UCSD-AML1 (cell line): ENCODE measurements around the gene AKAP17A.

ENCODE experiments used
- DNase-seq: peaks from one replicate; lab custom pipeline; 2025; ENCODE audit not compliant: unreplicated experiment; lab: John Stamatoyannopoulos, UW

Gene AKAP17A

DNA sequence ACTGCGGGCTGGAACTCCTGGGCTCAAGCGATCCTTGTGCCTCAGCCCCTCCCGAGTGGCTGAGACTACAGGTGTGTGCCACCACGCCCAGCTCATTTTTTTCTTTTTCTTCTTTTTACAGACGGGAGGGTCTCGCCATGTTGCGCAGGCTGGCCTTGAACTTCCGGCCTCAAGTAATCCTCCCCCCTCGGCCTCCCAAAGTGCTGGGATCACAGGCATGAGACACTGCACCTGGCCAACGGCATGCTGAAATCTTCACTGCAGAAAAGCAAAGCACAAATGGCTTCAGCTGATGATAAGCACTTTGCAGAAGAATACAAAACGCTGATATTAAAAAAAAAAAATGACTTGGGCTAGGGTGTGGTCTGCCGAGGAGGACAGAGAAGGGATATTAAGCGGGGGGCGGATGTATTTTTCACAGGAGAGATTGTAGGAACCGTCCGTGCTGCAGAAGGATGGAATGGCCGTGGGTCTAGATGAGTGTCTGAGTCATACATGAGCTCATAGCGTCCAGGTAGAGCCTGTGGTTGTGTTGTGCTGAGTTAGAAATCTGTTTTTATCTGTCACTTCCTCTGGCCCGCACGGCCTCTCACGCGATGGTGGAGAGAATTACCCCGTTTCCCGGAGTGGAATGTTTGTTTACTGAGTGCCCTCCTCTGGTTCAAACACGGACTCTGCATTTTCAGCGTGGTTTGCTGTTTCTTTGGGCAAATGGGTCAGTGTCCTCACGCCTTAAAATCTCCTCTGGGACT lies 8.5 kb upstream of the AKAP17A start:
- DNase-seq, result peak; percentile 37

DNA sequence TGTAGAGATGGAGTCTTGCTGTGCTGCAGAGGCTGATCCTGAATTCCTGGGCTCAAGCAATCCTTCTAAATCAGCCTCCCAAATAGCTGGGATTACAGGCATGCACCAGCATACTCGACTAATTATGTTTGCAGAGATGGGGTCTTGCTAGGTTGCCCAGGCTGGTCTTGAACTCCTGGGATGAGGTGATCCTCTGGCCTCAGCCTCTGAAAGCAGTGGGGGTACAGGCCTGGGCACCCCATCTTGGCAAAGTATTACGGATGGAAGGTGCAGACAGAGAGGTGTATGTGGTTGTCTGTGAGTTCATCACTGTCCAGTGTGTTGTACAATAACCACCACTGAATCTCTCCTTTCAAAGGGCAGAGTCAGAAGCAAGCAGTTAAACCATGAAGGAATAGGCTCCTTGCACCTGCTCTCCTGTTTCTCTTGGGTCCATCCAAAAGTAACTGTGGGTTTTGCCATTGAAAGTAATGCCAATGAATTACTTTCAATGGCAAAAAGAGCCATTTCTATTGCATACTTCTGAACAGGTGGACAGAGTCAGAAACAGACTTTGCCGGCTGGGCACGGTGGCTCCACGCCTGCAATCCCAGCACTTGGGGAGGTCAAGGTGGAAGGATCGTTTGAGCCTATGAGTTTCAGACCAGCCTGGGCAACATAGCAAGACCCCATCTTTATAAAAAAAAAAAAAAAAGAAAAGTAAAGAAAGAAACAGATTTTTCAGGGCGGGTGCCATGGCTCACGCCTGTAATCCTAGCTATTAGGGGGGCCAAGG lies 7.0 kb upstream of the AKAP17A start:
- DNase-seq, result no peak

GRCh38 chrX:1587161-1587560 lies 4.2 kb upstream of the AKAP17A start:
- DNase-seq, result no peak

GRCh38 chrX:1589356-1590130 lies 1.9 kb upstream of the AKAP17A start:
- no peak for DNase-seq

DNA sequence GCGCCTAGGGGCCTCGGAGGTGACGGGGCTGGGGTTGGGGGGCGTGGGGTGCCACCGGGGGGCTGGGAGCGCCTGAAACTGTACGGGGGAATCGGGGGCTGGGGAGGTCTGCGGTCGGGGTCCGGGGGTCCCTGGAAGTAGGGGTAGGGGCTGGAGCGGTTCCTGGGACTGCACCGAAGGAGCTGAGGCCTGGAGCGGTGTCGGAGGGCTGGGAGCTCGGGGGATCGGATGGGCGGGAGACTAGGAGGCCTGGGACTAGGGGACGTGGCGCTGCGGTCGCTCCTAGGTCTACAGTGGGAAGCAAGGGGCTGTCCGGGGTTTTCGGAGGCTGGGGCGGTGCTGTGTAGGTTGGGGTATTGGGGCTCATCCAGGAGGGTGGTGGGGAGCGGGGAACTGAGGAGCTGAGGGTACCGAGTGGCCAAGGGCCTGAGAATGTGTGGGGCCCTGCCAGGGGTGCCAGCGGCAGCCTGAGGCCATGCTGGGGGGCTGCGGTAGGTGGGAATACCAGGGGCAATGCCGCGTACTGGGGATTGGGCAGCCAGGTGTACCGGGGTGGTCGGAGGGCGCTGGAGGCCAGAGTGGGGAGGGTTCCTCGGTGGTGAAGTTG lies 562 bp downstream of the AKAP17A start:
- no peak for DNase-seq

DNA sequence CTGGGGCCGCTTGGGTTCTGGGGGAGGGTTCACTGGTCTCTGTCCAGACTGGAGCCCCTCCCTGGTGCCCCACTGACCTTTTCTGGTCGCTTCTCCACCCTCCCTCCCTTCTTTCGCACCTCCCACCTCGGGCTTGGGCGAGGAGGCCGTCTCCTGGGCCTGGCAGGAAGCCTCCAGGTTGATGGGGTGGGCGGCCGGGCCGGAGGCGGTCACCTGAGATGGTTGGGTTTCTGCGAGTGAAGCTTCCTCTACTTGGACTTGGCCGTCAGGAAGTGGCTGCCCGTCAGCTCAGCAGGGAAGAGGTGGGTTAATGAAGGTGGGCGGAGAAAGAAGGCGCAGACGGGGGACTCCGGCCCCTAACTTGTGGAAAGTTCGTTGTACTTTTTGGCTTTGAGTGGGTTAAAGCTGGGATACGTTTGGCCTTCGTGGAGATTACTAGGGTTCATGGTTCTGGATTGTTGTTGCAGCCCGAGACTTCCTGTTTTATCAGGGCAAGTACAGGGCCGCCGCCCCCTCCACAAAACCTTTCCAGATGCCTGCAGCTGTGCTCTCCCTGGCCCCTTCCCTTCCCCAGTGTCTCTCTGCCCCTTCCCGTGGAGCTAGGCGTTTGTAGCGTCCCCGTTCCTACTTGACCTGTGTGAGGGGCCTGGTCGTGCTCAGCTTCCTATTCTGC lies 1.2 kb downstream of the AKAP17A start:
- peak; percentile 50 for DNase-seq

GRCh38 chrX:1593286-1594271 lies 2.2 kb downstream of the AKAP17A start:
- DNase-seq, result no peak

- DNase-seq, result no peak
Measured at GRCh38 chrX:1595711-1596060, 4.3 kb downstream of the AKAP17A start.

DNA sequence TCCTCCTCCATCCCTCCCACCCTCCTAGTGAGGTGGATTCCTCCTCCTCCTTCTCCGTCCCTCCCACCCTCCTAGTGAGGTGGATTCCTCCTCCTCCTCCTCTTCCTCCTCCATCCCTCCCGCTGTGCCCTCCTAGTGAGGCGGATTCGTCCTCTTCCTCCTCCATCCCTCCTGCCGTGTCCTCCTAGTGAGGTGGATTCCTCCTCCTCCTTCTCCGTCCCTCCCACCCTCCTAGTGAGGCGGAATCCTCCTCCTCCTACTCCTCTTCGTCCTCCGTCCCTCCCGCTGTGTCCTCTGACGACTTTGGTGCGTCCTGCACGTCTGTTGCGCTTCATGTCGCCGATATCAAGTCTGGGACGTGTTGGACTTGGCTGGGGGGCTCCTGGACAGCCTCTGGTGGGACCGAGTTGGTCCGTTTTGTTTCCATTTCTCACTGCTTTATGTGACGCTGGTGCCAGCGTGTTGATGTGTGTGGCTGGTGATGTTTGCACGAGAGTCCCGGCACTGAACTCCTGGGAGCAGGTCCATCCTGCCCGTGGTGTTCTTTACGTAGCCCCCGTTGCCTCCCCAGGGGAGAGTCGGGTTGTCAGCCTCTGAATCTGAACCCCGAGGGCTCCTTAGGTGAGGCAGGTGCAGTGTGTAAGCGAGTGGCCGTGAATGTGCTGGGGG lies 5.4 kb downstream of the AKAP17A start:
- DNase-seq, result no peak

GRCh38 chrX:1597345-1598020 lies 6.1 kb downstream of the AKAP17A start:
- no peak for DNase-seq

- no peak for DNase-seq
Measured at GRCh38 chrX:1598021-1598875, 6.8 kb downstream of the AKAP17A start.

DNA sequence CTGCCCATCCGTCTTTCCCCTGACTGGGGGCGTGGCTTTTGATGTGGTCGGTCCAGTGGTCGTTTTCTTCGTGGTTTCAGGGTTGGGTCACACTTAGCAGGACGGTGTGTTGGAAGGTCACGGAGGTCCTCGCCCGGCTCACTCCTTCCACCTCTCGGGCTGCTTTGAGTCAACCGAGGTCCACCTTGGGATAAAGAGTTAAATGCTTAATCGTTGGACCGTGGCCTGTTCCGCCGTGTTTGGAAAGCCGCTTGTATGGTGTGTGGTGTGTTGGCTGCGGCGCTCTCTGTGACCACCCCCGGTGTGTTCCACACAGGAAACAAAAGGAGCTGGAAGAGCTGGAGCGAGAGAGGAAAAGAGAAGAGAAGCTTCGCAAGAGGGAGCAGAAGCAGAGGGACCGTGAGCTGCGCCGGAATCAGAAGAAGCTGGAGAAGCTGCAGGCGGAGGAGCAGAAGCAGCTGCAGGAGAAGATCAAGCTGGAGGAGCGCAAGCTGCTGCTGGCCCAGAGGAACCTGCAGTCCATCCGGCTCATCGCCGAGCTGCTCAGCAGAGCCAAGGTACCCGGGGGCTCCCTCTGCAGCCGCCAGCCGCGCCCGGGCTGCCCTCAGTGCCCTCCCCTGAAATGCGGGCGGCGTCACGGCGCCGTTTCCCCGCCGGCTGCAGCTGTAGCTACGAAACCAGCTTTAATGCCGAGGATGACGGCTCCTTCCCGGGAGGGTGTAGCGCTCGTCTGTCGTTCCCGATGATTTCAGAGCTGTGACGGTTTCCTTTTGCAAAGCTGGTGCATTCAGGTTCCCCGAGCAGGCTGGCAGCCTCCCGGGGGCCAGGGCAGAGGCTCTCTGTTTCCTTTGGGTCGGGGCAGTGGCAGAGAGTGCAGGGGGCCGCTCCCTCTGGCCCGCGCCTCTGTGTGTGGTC lies 7.7 kb downstream of the AKAP17A start:
- DNase-seq, result no peak

DNA sequence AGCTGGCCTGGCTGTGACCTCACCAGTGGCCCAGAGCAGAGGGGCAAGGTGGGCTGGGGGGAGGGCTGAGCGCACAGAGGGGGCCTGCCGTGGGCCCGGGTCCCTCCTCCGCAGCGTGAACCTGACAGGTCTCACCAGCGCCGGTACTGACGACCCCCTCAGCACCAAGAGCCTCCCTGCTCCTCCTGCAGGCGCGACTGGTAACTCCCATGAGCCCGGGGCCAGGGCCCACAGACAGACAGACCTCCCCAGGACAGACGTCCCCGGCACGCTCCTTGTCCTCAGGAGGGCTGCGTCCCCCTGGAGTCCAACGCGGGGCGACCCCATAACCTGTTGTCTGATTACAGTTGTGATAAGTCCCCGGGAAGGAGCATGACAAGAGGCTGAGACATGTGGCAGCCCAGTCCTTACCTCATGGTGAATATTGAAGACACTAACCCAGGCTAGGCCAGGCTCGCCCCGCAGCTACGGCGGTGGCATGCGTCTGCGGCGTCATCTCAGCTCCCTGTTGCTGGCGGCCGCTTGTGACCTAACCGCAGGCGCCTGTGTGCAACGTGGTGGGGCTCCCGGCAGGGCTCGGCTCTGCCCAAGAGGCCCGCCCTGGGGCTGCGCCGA lies 8.5 kb downstream of the AKAP17A start:
- no peak for DNase-seq

GRCh38 chrX:1600406-1601050 lies 9.1 kb downstream of the AKAP17A start:
- no peak for DNase-seq

DNA sequence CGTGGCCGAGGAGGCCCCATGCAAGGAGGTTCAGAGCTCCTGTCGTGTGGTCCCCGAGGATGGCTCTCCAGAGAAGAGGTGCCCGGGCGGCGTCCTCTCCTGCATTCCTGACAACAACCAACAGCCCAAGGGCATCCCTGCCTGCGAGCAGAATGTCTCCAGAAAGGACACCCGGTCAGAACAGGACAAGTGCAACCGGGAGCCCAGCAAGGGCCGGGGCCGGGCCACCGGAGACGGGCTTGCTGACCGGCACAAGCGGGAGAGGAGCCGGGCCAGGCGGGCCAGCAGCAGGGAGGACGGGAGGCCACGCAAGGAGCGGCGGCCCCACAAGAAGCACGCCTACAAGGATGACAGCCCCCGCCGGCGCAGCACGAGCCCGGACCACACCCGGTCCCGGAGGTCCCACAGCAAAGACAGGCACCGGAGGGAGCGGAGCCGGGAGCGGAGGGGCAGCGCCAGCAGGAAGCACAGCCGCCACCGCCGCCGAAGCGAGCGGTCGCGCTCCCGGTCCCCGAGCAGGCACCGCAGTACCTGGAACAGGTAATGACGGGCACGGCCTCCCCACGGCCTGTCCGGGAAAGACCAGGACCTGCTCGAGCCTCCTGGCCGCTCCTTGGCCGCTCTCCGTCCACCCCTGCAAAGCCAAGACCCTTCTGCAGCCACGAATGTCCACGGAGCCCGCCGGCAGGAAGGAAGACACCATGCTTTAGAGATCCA lies 9.8 kb downstream of the AKAP17A start:
- no peak for DNase-seq
